NCI-H1417 (cell line): Measurements from ENCODE around the gene GPR135.

Experiments
- DNase-seq, 3 experiments: peaks; one replicate each; lab custom pipeline; 2025; lab: John Stamatoyannopoulos, UW

The GPR135 gene

GRCh38 chr14:59424341-59425071 is 40.7 kb downstream of the GPR135 start:
- DNase-seq = peak in 1 of 3 experiments; percentile 25

GRCh38 chr14:59422069-59422881 is 42.9 kb downstream of the GPR135 start:
- DNase-seq = peak in 1 of 3 experiments; percentile 14

GRCh38 chr14:59419303-59419702 is 45.9 kb downstream of the GPR135 start:
- no peak for DNase-seq

- DNase-seq = no peak
Observed at GRCh38 chr14:59417311-59417710, 47.9 kb downstream of the GPR135 start.

- no peak for DNase-seq
Observed at GRCh38 chr14:59415836-59416602, 49.2 kb downstream of the GPR135 start.
